Endothelial cell of umbilical vein (primary cell): ENCODE results near the gene TMEM59. TPM values are rescaled to one million over a fixed set of nuclear protein-coding genes. Genes with fewer than 3 reads are reported as not detected.
A peak's percentile ranks its signal among the peaks of the same experiment; 100 is the strongest.

Experiments
- BruUV-seq: library from RNA; stranded (reverse); fragments of 400-500 nt; replicated peaks from 2 replicates; lab custom pipeline; 2021; lab: Mats Ljungman, UMichigan
- CTCF ChIA-PET: fragments of 300-600, 350-600 bp; sonication (Branson Sonifier 250); formaldehyde crosslinking; loops from one replicate; lab custom pipeline; 2021; ENCODE audit warnings: antibody characterized with exemption, inconsistent platforms; lab: Charles Lee
- POLR2A ChIA-PET: fragments of 300-600, 350-600 bp; sonication (Branson Sonifier 250); formaldehyde crosslinking; loops from one replicate; lab custom pipeline; 2021; ENCODE audit warnings: antibody characterized with exemption, inconsistent platforms; lab: Charles Lee
- DNase-seq: peaks from one replicate; pipeline ENCODE4 v3.0.0-alpha.2; 2011; ENCODE audit warnings: low read depth, low spot score
- FAIRE-seq: peaks from 2 replicates; lab custom pipeline; 2011; peaks lifted over from hg19 to GRCh38; lab: Jason Lieb, UNC
- H2AFZ ChIP-seq: 2 replicates; pipeline ENCODE4 v1.6.0; 2012; ENCODE audit warnings: low read depth, low read length, control low read depth, inconsistent platforms
- H3K27ac ChIP-seq: 2 replicates; pipeline ENCODE4 v1.5.1; 2011; ENCODE audit warnings: low read depth, mild to moderate bottlenecking, control low read depth, low read length, moderate library complexity; ENCODE audit not compliant: insufficient read depth
- H3K27me3 ChIP-seq, 2 experiments: 2 replicates each; pipeline versions ENCODE4 v1.6.0 to v1.6.1; 2011; ENCODE audit warnings: low read length in 2 of 2, mixed read lengths in 1 of 2; ENCODE audit not compliant: control insufficient read depth in 2 of 2, insufficient read depth in 2 of 2
- H3K36me3 ChIP-seq, 2 experiments: 2 replicates in 1 of 2; 3 replicates in 1 of 2; pipeline ENCODE4 v1.5.1; 2011; ENCODE audit warnings: low read length in 2 of 2, mild to moderate bottlenecking in 1 of 2, moderate library complexity in 1 of 2; ENCODE audit not compliant: control insufficient read depth in 2 of 2, insufficient read depth in 2 of 2; ENCODE audit errors: extremely low read depth in 1 of 2
- H3K4me1 ChIP-seq: 3 replicates; pipeline ENCODE4 v1.5.1; 2011; ENCODE audit warnings: mild to moderate bottlenecking, low read length; ENCODE audit not compliant: control insufficient read depth, insufficient read depth; ENCODE audit errors: extremely low read depth
- H3K4me2 ChIP-seq: 2 replicates; pipeline ENCODE4 v1.6.1; 2011; ENCODE audit warnings: low read length, control low read depth, mixed read lengths; ENCODE audit not compliant: insufficient read depth
- H3K4me3 ChIP-seq, 3 experiments: fragments of 200-600 bp in 1 of 3; sonication (generic), shearing (Covaris generic) in 1 of 3; replicated peaks in 1 of 3; 2 replicates each; pipeline ENCODE4 v1.5.1; 2011 to 2016; ENCODE audit warnings: control low read depth in 3 of 3, low read length in 3 of 3, mild to moderate bottlenecking in 2 of 3, inconsistent platforms in 1 of 3, low read depth in 1 of 3, moderate library complexity in 1 of 3; ENCODE audit not compliant: insufficient read depth in 1 of 3
- H3K79me2 ChIP-seq: 2 replicates; pipeline ENCODE4 v1.6.0; 2012; ENCODE audit warnings: low read length, inconsistent platforms; ENCODE audit not compliant: control insufficient read depth, insufficient read depth
- H3K9ac ChIP-seq: replicated peaks from 2 replicates; pipeline ENCODE3; 2011; ENCODE audit warnings: low read length, control low read depth; ENCODE audit not compliant: insufficient read depth; ENCODE audit errors: extremely low read depth
- H3K9me1 ChIP-seq: replicated peaks from 3 replicates; pipeline ENCODE4 v1.6.0; 2011; ENCODE audit warnings: mild to moderate bottlenecking, low read length; ENCODE audit not compliant: control insufficient read depth, insufficient read depth; ENCODE audit errors: extremely low read depth
- H3K9me3 ChIP-seq: replicated peaks from 2 replicates; pipeline ENCODE4 v1.5.1; 2012; ENCODE audit warnings: low read length, inconsistent platforms; ENCODE audit not compliant: control insufficient read depth, insufficient read depth
- H4K20me1 ChIP-seq: replicated peaks from 2 replicates; pipeline ENCODE3; 2011; ENCODE audit warnings: mild to moderate bottlenecking, low read length; ENCODE audit not compliant: control insufficient read depth, insufficient read depth; ENCODE audit errors: extremely low read depth
- CTCF ChIP-seq, 2 donors: IDR thresholded peaks; 1 replicate in 1 of 2; 2 replicates in 1 of 2; pipeline ENCODE4 v1.5.1; 2011; ENCODE audit warnings: low read length in 2 of 2, mild to moderate bottlenecking in 2 of 2, moderate library complexity in 2 of 2, control low read depth in 1 of 2, inconsistent platforms in 1 of 2, low read depth in 1 of 2; ENCODE audit not compliant: insufficient read depth in 1 of 2; ENCODE audit errors: extremely low read depth in 1 of 2
- EZH2 ChIP-seq: IDR thresholded peaks from 2 replicates; pipeline ENCODE4 v1.6.1; 2012; ENCODE audit warnings: borderline replicate concordance, low read depth, mild to moderate bottlenecking, moderate library complexity, low read length, inconsistent platforms; ENCODE audit not compliant: severe bottlenecking
- FOS ChIP-seq: IDR thresholded peaks from 2 replicates; pipeline ENCODE4 v1.6.1; 2011; ENCODE audit warnings: mild to moderate bottlenecking, low read length, moderate library complexity, borderline replicate concordance; ENCODE audit not compliant: insufficient read depth
- GATA2 ChIP-seq: IDR thresholded peaks from 2 replicates; pipeline ENCODE4 v1.7.0; 2011; ENCODE audit warnings: low read depth, mild to moderate bottlenecking, moderate library complexity, mixed read lengths, low read length; ENCODE audit not compliant: insufficient read length, insufficient read depth
- JUN ChIP-seq: IDR thresholded peaks from 2 replicates; pipeline ENCODE4 v1.6.1; 2011; ENCODE audit warnings: borderline replicate concordance, low read depth; ENCODE audit not compliant: insufficient read length, insufficient read depth
- MAX ChIP-seq: IDR thresholded peaks from 2 replicates; pipeline ENCODE4 v1.6.1; 2011; ENCODE audit not compliant: insufficient read depth, insufficient read length
- MYC ChIP-seq: IDR thresholded peaks from one replicate; pipeline ENCODE4 v1.6.1; 2011; ENCODE audit warnings: mild to moderate bottlenecking, low read depth, low read length
- POLR2A ChIP-seq: IDR thresholded peaks from 2 replicates; pipeline ENCODE4 v1.6.1; 2012; ENCODE audit warnings: low read depth, mild to moderate bottlenecking, control low read depth, low read length
- POLR2AphosphoS5 ChIP-seq: IDR thresholded peaks from 2 replicates; pipeline ENCODE4 v1.6.1; 2012; ENCODE audit warnings: low read depth, mild to moderate bottlenecking, control low read depth, low read length, moderate library complexity; ENCODE audit not compliant: insufficient read depth
- dilution Hi-C: fragments of 300-500 bp; cut with MboI; formaldehyde crosslinking; loops from one replicate; pipeline ENCODE4 v1.15.0; 2019; ENCODE audit warnings: low sequenced_read_pairs; ENCODE audit not compliant: extremely low pct_ligation_motif_present
- intact Hi-C: fragments of 100-400 bp; cut with micrococcal nuclease; formaldehyde crosslinking; loops from one replicate; pipeline ENCODE4 v1.10.0; 2022
- polyA plus RNA-seq, 4 experiments: library from polyadenylated mRNA; depleted of rRNA in 3 of 4; stranded (reverse) in 3 of 4; unstranded in 1 of 4; fragments of >200 nt; gene quantifications; 2 replicates each; pipeline versions ENCODE4 v1.2.1 to v1.2.3, GENCODE V29; 2011 to 2012; ENCODE audit warnings: missing spikeins in 1 of 4
- total RNA-seq: library from RNA; stranded (reverse); gene quantifications from 2 replicates; pipeline ENCODE4 v1.2.3, GENCODE V29; 2021

Gene TMEM59
- total and polyA plus RNA-seq, 2 donors (not counting 3 experiments of a cell fraction or from before 2014, with no cell fraction given), result 196 to 281 TPM

GRCh38 chr1:54070171-54070837, 17.3 kb upstream of the TMEM59 start:
- POLR2A ChIA-PET, result no interaction called here
- H3K9me1 ChIP-seq, result no peaks in the 10 kb centered on the region
- H3K27me3 ChIP-seq, result no peaks in the 10 kb centered on the region
- FAIRE-seq (peak; percentile 79), DNase-seq (peak; percentile 69)
- H3K4me2 ChIP-seq, result no peak overlapping the region
- no peak overlapping the region for H2AFZ ChIP-seq
- H3K9me3 ChIP-seq, result no peaks in the 10 kb centered on the region
- CTCF ChIA-PET, result interaction anchor here (0.7 to 6.3 kb wide), 5 partner anchors 11 to 740 kb away, joined by 3 to 38 read pairs (median 4); no protein-coding TSS in a partner anchor
- no peak overlapping the region for H3K27ac ChIP-seq
- TF ChIP-seq EZH2 (no peak), CTCF (IDR thresholded peaks at IDR 0.05; ENCODE audit: extremely low read depth in 1 of 2, insufficient read depth in 1 of 2, low read depth in 1 of 2, low read length in 2 of 2) (peak; percentile 44 to 54)
- no peak overlapping the region for H3K4me3 ChIP-seq
- H3K4me1 ChIP-seq, result no peaks in the 10 kb centered on the region
- H4K20me1 ChIP-seq, result no peaks in the 10 kb centered on the region
- no peaks in the 10 kb centered on the region for H3K36me3 ChIP-seq
- no peaks in the 10 kb centered on the region for H3K79me2 ChIP-seq
- dilution Hi-C loops, result no loop called here
- intact Hi-C loops, result loop anchor here (1.0 to 5.0 kb wide), 5 partner anchors 11 to 737 kb away; partner anchors contain the start of gene SSBP3
- H3K9ac ChIP-seq, result no peak overlapping the region
- BruUV-seq, result no TSS peak

DNA sequence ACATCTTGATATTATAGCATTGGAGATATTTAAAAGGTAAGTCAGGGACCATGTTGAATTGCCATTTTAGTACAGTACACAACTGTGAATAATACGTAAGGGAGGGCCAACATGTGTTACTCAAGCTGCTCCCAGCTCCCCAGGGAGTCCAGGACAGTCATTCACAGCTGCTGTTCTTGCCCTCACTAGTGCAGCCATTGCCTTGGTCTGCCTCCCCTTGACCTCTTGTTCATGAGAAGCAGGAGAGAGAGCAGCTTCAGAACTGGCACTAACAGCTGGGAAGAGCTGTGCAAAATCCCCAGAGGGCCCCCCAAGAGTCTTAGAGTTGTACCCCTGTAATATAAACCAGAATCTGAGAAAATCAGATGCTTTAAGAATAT, 16.8 kb upstream of the TMEM59 start:
- CTCF ChIA-PET, result interaction anchor here (0.5 to 6.3 kb wide), 4 partner anchors 11 to 426 kb away, joined by 3 to 38 read pairs (median 6); partner anchors contain the start of gene IFT25
- H3K9me3 ChIP-seq, result no peaks in the 10 kb centered on the region
- intact Hi-C loops (loop anchor here (1.0 to 5.0 kb wide), 5 partner anchors 12 to 738 kb away; partner anchors contain the start of gene SSBP3), dilution Hi-C loops (no loop called here)
- no TSS peak for BruUV-seq
- H3K27ac ChIP-seq, result no peak overlapping the region
- H3K27me3 ChIP-seq, result no peaks in the 10 kb centered on the region
- FAIRE-seq, result no peak
- no peak overlapping the region for H2AFZ ChIP-seq
- H3K4me2 ChIP-seq, result no peak overlapping the region
- H3K4me1 ChIP-seq, result no peaks in the 10 kb centered on the region
- H3K36me3 ChIP-seq, result no peaks in the 10 kb centered on the region
- TF ChIP-seq MYC (no peak), FOS (no peak), POLR2AphosphoS5 (no peak), EZH2 (no peak), MAX (no peak), CTCF (IDR thresholded peaks at IDR 0.05; ENCODE audit: extremely low read depth in 1 of 2, insufficient read depth in 1 of 2, low read depth in 1 of 2, low read length in 2 of 2) (no peak), GATA2 (no peak), JUN (no peak), POLR2A (no peak)
- H3K4me3 ChIP-seq, result no peak overlapping the region
- H3K9me1 ChIP-seq, result no peaks in the 10 kb centered on the region
- no peaks in the 10 kb centered on the region for H4K20me1 ChIP-seq
- H3K9ac ChIP-seq, result no peak overlapping the region
- POLR2A ChIA-PET, result no interaction called here
- no peaks in the 10 kb centered on the region for H3K79me2 ChIP-seq
- peak; percentile 15 for DNase-seq
